K562 (cell line): ENCODE measurements around the gene HAUS1. TPM values are rescaled to one million over a fixed set of nuclear protein-coding genes. Genes with fewer than 3 reads are reported as not detected.

ENCODE experiments used
- ATAC-seq: fragments of 200-7000 bp; cut with Tn5 transposase; 3 replicates; pipeline ENCODE4 v1.9.1; 2020; ENCODE audit warnings: moderate library complexity
- BruUV-seq: library from RNA; stranded (reverse); fragments of 400-500 nt; replicated peaks from 2 replicates; lab custom pipeline; 2021; lab: Mats Ljungman, UMichigan
- CTCF ChIA-PET: fragments of 300-600 bp; formaldehyde crosslinking; extraction: SDS; loops from one replicate; lab custom pipeline; 2021; ENCODE audit warnings: low intra/inter-chr PET ratio; lab: Yijun Ruan, JAX
- POLR2A ChIA-PET: fragments of 300-600, 350-650 bp; sonication (Branson Sonifier 250); formaldehyde crosslinking; extraction: SDS; loops from one replicate; lab custom pipeline; 2021; ENCODE audit warnings: antibody characterized with exemption, inconsistent platforms; lab: Yijun Ruan, JAX
- DNase-seq, 4 experiments: peaks; one replicate each; pipeline versions ENCODE4 v3.0.0 to v3.0.0-alpha.2; 2011 to 2018; ENCODE audit warnings: low spot score in 3 of 4, mixed read lengths in 3 of 4; ENCODE audit errors: extremely low read depth in 1 of 4
- FAIRE-seq: peaks from 2 replicates; lab custom pipeline; 2011; peaks lifted over from hg19 to GRCh38; lab: Jason Lieb, UNC
- H2AFZ ChIP-seq: 2 replicates; pipeline ENCODE4 v1.6.0; 2011; ENCODE audit warnings: low read depth, low read length, control low read depth, inconsistent platforms
- H3K27ac ChIP-seq: fragments of 200-600 bp; 3 replicates; pipeline ENCODE4 v1.8.0; 2011; ENCODE audit warnings: low read depth, mild to moderate bottlenecking, control low read depth, inconsistent platforms, low read length, moderate library complexity, mixed read lengths; ENCODE audit errors: extremely low read depth
- H3K27me3 ChIP-seq, 2 experiments: fragments of 300-600 bp in 1 of 2; 2 replicates in 1 of 2; 3 replicates in 1 of 2; pipeline versions ENCODE4 v1.6.0 to v1.8.0; 2011; ENCODE audit warnings: inconsistent platforms in 2 of 2, low read length in 2 of 2, mild to moderate bottlenecking in 1 of 2, mixed read lengths in 1 of 2, moderate library complexity in 1 of 2; ENCODE audit not compliant: control insufficient read depth in 2 of 2, insufficient read depth in 2 of 2
- H3K36me3 ChIP-seq: fragments of 300-600 bp; 3 replicates; pipeline ENCODE4 v1.8.0; 2011; ENCODE audit warnings: mild to moderate bottlenecking, low read length, inconsistent platforms; ENCODE audit not compliant: control insufficient read depth, insufficient read depth
- H3K4me1 ChIP-seq, 2 experiments: fragments of 200-600 bp in 1 of 2; replicated peaks in 1 of 2; 2 replicates in 1 of 2; 3 replicates in 1 of 2; pipeline versions ENCODE4 v1.5.1 to v1.8.0; 2011; ENCODE audit warnings: inconsistent platforms in 2 of 2, low read length in 2 of 2, mild to moderate bottlenecking in 1 of 2, mixed read lengths in 1 of 2, moderate library complexity in 1 of 2; ENCODE audit not compliant: control insufficient read depth in 2 of 2, insufficient read depth in 2 of 2
- H3K4me2 ChIP-seq: 2 replicates; pipeline ENCODE4 v1.6.1; 2011; ENCODE audit warnings: low read length, control low read depth, inconsistent platforms, mixed read lengths; ENCODE audit not compliant: insufficient read depth
- H3K4me3 ChIP-seq: fragments of 200-600 bp; sonication (generic), shearing (Covaris generic); 2 replicates; pipeline ENCODE4 v1.5.1; 2016; ENCODE audit warnings: control low read depth, inconsistent platforms
- H3K79me2 ChIP-seq: fragments of 200-600 bp; 3 replicates; pipeline ENCODE4 v1.8.0; 2011; ENCODE audit warnings: low read length, inconsistent platforms; ENCODE audit not compliant: control insufficient read depth, insufficient read depth
- H3K9ac ChIP-seq, 2 experiments: 2 replicates each; pipeline versions ENCODE4 v1.6.0 to v1.6.1; 2011; ENCODE audit warnings: low read depth in 2 of 2, low read length in 2 of 2, control low read depth in 1 of 2, inconsistent platforms in 1 of 2, mild to moderate bottlenecking in 1 of 2, mixed read lengths in 1 of 2; ENCODE audit not compliant: insufficient read depth in 1 of 2
- H3K9me1 ChIP-seq: one replicate; pipeline ENCODE4 v1.6.0; 2011; ENCODE audit warnings: inconsistent platforms, mild to moderate bottlenecking, low read length, moderate library complexity; ENCODE audit not compliant: control insufficient read depth, insufficient read depth
- H3K9me3 ChIP-seq: replicated peaks from 2 replicates; pipeline ENCODE4 v1.5.1; 2011; ENCODE audit warnings: low read depth, low read length, inconsistent platforms; ENCODE audit not compliant: control insufficient read depth, insufficient read depth
- H4K20me1 ChIP-seq: replicated peaks from 2 replicates; pipeline ENCODE4 v1.6.1; 2011; ENCODE audit warnings: low read length, inconsistent platforms, mixed read lengths; ENCODE audit not compliant: control insufficient read depth, insufficient read depth
- CAMTA2 ChIP-seq: fragments of 250-450 bp; sonication (Bioruptor Pico); conservative IDR thresholded peaks from 2 replicates; pipeline ENCODE4 v1.5.1; 2022
- HNRNPL ChIP-seq: fragments of 200-400 bp; formaldehyde crosslinking; IDR thresholded peaks from 2 replicates; pipeline ENCODE4 v1.6.1; 2017; ENCODE audit warnings: low read depth, mild to moderate bottlenecking, low read length
- PATZ1 ChIP-seq: fragments of 250-450 bp; sonication (Bioruptor Pico); IDR thresholded peaks from 2 replicates; pipeline ENCODE4 v1.5.0; 2020; ENCODE audit warnings: mild to moderate bottlenecking, borderline replicate concordance
- SMARCA4 ChIP-seq: fragments of 450-650 bp; IDR thresholded peaks from 2 replicates; pipeline ENCODE4 v1.6.1; 2016
- SOX6 ChIP-seq: fragments of 450-650 bp; IDR thresholded peaks from 2 replicates; pipeline ENCODE4 v1.6.1; 2014; ENCODE audit warnings: mild to moderate bottlenecking
- SRSF9 ChIP-seq: fragments of 200-400 bp; formaldehyde crosslinking; IDR thresholded peaks from 2 replicates; pipeline ENCODE4 v1.6.1; 2017; ENCODE audit warnings: low read depth, low read length, borderline replicate concordance
- TAL1 ChIP-seq: fragments of 450-650 bp; IDR thresholded peaks from 2 replicates; pipeline ENCODE4 v1.6.1; 2016; ENCODE audit warnings: mild to moderate bottlenecking
- THAP7 ChIP-seq: fragments of 250-450 bp; sonication (Bioruptor Pico); IDR thresholded peaks from 2 replicates; pipeline ENCODE4 v1.5.0; 2021
- ZNF140 ChIP-seq: fragments of 250-450 bp; sonication (Bioruptor Pico); IDR thresholded peaks from 2 replicates; pipeline ENCODE4 v1.8.0; 2021; ENCODE audit warnings: moderate library complexity, mild to moderate bottlenecking, inconsistent platforms
- ZNF239 ChIP-seq: fragments of 250-450 bp; sonication (Bioruptor Pico); IDR thresholded peaks from 2 replicates; pipeline ENCODE4 v1.4.0; 2020; ENCODE audit warnings: mild to moderate bottlenecking
- ZNF3 ChIP-seq: fragments of 250-450 bp; sonication (Bioruptor Pico); IDR thresholded peaks from 2 replicates; pipeline ENCODE4 v1.5.0; 2021; ENCODE audit warnings: mild to moderate bottlenecking, moderate library complexity
- WGBS: fragments of 100-300 bp; shearing (Covaris generic); methylation state at CpG from one replicate; pipeline ENCODE4 v1.1.6; 2016; ENCODE audit warnings: low coverage, mixed read lengths; ENCODE audit not compliant: insufficient coverage; ENCODE audit errors: missing lambda C conversion rate; 5-methylcytosine and 5-hydroxymethylcytosine counted together
- in situ Hi-C: fragments of 300-500 bp; cut with MboI; formaldehyde crosslinking; loops from 4 replicates; pipeline ENCODE4 v1.15.0; 2018; ENCODE audit warnings: inconsistent platforms, mixed read lengths
- intact Hi-C: fragments of 100-400 bp; cut with micrococcal nuclease; formaldehyde crosslinking; loops from 2 replicates; pipeline ENCODE4 v1.14.2; 2022
- polyA plus RNA-seq, 8 experiments: library from polyadenylated mRNA; depleted of rRNA in 4 of 8; stranded (reverse) in 5 of 8; unstranded in 3 of 8; fragments of >200 nt; fragmentation: Nextera tagmentation in 2 of 8; fragmentation: Illumina TruSeq in 1 of 8; extraction: Ambion mirVana in 2 of 8; extraction: Trizol in 1 of 8; gene quantifications; 2 replicates each; pipeline versions ENCODE4 v1.2.1 to v1.2.3, GENCODE V29; 2011 to 2014; ENCODE audit warnings: inconsistent platforms in 1 of 8, missing spikeins in 1 of 8
- total RNA-seq, 7 experiments: library from RNA; depleted of rRNA in 6 of 7; stranded (reverse); fragments of >200 nt in 6 of 7; fragmentation: Illumina TruSeq in 2 of 7; extraction: Trizol in 2 of 7; gene quantifications; 2 replicates each; pipeline versions ENCODE4 v1.2.1 to v1.2.3, GENCODE V29; 2011 to 2021; ENCODE audit warnings: low replicate concordance in 1 of 7

Gene HAUS1
- total and polyA plus RNA-seq, 9 of the 15 experiments (the other 6 are each of a cell fraction or from before 2014, with no cell fraction given), result 45.6 to 135 (median 76.3) TPM

GRCh38 chr18:46061796-46062195 is 42.4 kb upstream of the HAUS1 start:
- Histone ChIP-seq H3K9ac (peak overlapping the region; percentile 10 to 14; a peak in 2 of 4 replicates), H3K27ac (peak overlapping the region; percentile 96), H3K9me3 (no peaks in the 10 kb centered on the region), H3K36me3 (peaks cover 2% of the 10 kb centered on the region; the same call in 2 of the 3 replicates), H3K4me2 (peak overlapping the region; percentile 62), H3K9me1 (no peaks in the 10 kb centered on the region), H3K4me1 (peaks cover 10 to 40% of the 10 kb centered on the region in 2 experiments; a peak in 4 of 5 replicates), H3K27me3 (no peaks in the 10 kb centered on the region), H4K20me1 (no peaks in the 10 kb centered on the region), H3K79me2 (peaks cover 52% of the 10 kb centered on the region), H3K4me3 (no peak overlapping the region), H2AFZ (no peak overlapping the region)
- intact Hi-C loops, result no loop called here
- TF ChIP-seq HNRNPL (no peak), TAL1 (no peak), ZNF140 (CRISPR knock-in tag) (no peak), ZNF239 (CRISPR knock-in tag) (no peak), SOX6 (no peak), PATZ1 (CRISPR knock-in tag) (no peak), THAP7 (CRISPR knock-in tag) (no peak), SRSF9 (no peak), ZNF3 (no peak), CAMTA2 (CRISPR knock-in tag) (no peak), SMARCA4 (no peak)
- ChIA-PET POLR2A (interaction anchor here (0.6 to 1.6 kb wide), 3 partner anchors 9 to 109 kb away, joined by 3 to 4 read pairs (median 4); no protein-coding TSS in a partner anchor), CTCF (no interaction called here)
- no peak for DNase-seq
- WGBS, result 31% methylated on average over 1 of the region's 1 CpG
- peak; percentile 3; the same call in 1 of the 3 replicates for ATAC-seq
- peak; percentile 66 for FAIRE-seq
- no TSS peak for BruUV-seq
- in situ Hi-C loops, result no loop called here
